Body of pancreas (tissue), 4 donors: ENCODE results near the gene MOSPD3. TPM values are rescaled to one million over a fixed set of nuclear protein-coding genes. Genes with fewer than 3 reads are reported as not detected.
A peak's percentile ranks its signal among the peaks of the same experiment; 100 is the strongest.

Source experiments
- ATAC-seq: fragments of 150-250 bp; one replicate; pipeline ENCODE4 v1.9.1; 2016
- DNase-seq, 4 donors: peaks; one replicate each; pipeline ENCODE4 v3.0.0-alpha.2; 2019
- H3K27ac ChIP-seq, 4 donors: fragments of 200-600 bp; sonication (generic); 1 replicate in 3 of 4; 2 replicates in 1 of 4; pipeline versions ENCODE4 v1.5.1 to v1.6.1; 2016 to 2019; ENCODE audit warnings: mild to moderate bottlenecking in 1 of 4, mixed read lengths in 1 of 4, moderate library complexity in 1 of 4
- H3K27me3 ChIP-seq, 2 donors: fragments of 200-600 bp; sonication (generic); one replicate each; pipeline ENCODE4 v1.6.0; 2016; ENCODE audit warnings: mild to moderate bottlenecking in 1 of 2
- H3K36me3 ChIP-seq, 2 donors: fragments of 200-600 bp; sonication (generic); replicated peaks in 1 of 2; 2 replicates each; pipeline ENCODE4 v1.5.1; 2016; ENCODE audit warnings: low read depth in 2 of 2; ENCODE audit not compliant: insufficient read depth in 1 of 2
- H3K4me1 ChIP-seq: fragments of 200-600 bp; sonication (generic); one replicate; pipeline ENCODE4 v1.6.0; 2016
- H3K4me3 ChIP-seq, 2 donors: fragments of 200-600 bp; sonication (generic); 1 replicate in 1 of 2; 2 replicates in 1 of 2; pipeline ENCODE4 v1.5.1; 2016 to 2019
- H3K9me3 ChIP-seq, 3 donors: fragments of 200-600 bp; sonication (generic); 1 replicate in 2 of 3; 2 replicates in 1 of 3; pipeline ENCODE4 v1.5.1; 2016
- POLR2A ChIP-seq, 3 donors: fragments of 450-650 bp; IDR thresholded peaks; one replicate each; pipeline ENCODE4 v1.6.1; 2016; ENCODE audit warnings: antibody characterized with exemption in 3 of 3, mild to moderate bottlenecking in 2 of 3
- WGBS, 2 donors: methylation state at CpG; one replicate each; pipeline ENCODE4 v1.1.5; 2017; 5-methylcytosine and 5-hydroxymethylcytosine counted together
- intact Hi-C: fragments of 100-400 bp; cut with DNase I; formaldehyde crosslinking; loops from one replicate; pipeline ENCODE4 v1.15.1; 2023
- total RNA-seq, 2 donors: library from RNA; depleted of rRNA; stranded (reverse); fragments of >200 nt; gene quantifications; one replicate each; pipeline ENCODE4 v1.1.0, GENCODE V29; 2016
- TF ChIP-seq, protein P1 (sequence below), 7 experiments: fragments of 450-650 bp in 4 of 7; fragments of 200-600 bp in 3 of 7; sonication (generic) in 3 of 7; IDR thresholded peaks; one replicate each; pipeline ENCODE4 v1.5.1; 2016 to 2019; ENCODE audit warnings: antibody characterized with exemption in 7 of 7

Gene MOSPD3
- total RNA-seq, 2 donors from 2014 or later = 6.9 to 8.6 TPM

DNA sequence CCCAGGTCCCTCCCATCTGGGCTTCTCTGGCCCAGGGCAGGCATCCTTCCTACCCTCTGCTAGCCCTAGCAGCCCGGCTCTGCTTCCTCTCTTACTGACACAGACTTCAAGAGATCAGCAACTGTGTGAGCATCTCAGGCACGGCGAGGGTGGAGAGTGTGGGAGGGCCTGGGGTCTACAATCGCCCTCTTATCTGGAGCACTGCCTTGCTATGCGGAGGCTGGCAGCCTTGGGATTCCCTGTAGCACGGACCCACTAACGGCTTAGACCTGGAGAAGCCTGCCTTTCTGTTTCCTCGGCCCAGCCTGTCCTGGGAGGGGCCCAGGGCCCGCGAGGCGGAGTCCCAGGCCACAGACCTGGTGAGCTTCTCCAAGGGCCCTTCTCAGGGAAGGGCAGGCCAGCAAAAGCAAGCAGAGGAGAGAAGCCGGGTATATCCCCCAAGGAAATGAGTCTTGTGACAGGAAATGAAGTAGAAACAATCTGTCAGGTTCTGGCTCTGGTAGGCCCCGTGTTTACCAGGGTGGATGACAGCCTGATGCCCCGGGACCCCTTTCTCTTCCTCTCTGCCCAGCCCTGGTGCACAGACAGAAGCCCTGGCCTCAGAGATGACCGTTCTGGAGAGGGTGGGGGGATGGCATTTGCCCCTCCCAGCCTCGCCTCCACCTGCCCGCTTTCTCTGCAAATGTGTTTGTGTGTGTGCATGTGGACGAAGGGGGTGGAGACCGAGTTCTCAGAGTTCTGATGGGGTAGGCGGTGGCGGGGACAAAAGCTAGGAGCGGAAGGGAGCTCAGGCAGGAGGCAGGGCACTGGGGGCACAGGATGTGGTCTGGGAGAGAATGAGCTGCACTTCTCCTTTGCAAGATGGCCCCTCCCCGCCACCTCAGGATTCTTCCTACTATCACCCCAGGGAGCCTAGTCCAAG is 28.9 kb upstream of the MOSPD3 start:
- WGBS, 2 donors = 27 to 43% methylated on average over 19 to 23 of the region's 23 CpGs
- no peaks in the 10 kb centered on the region for H3K9me3 ChIP-seq
- H3K4me1 ChIP-seq = peaks cover 48% of the 10 kb centered on the region
- DNase-seq = peak in 3 of 4 donors; percentile 39 to 73 (median 47)
- intact Hi-C loops = no loop called here
- no peaks in the 10 kb centered on the region for H3K27me3 ChIP-seq
- H3K27ac ChIP-seq = peak overlapping the region; percentile 56 to 100 (median 98)
- no peak for ATAC-seq
- TF ChIP-seq POLR2A (IDR thresholded peaks at IDR 0.05) = no peak
- peaks cover 9 to 10% of the 10 kb centered on the region in 2 donors for H3K36me3 ChIP-seq
- H3K4me3 ChIP-seq = no peak overlapping the region

DNA sequence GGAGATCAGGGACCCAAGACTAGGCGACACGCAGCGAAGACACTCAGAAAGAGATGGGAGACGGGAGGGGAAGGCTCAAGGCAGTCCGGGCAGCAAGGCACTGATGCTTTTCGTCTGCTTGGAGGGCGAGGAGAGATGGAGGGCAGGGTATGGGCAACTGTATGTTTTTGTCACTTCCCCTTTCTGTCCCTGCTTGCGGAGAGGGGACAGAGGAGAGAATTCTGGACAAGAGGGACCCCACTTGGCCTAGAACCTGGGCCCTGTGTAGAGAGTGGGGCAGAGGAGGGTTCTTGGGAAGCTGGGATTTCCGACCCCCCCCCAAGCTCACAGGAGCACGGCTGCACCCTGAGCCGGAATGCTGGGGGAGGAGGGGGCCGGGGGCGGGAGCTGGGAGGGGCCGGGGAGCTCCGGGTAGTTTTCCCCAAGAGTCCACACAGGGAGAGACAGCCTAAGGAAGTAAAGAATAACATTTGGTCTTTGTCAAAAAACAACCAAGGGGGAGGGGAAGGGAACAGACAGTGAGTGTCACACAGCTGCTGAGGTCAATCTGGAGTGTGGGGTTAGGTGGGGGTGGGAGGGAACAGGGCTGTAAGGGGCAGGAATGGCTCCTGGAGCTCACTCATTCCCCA is 28.2 kb upstream of the MOSPD3 start:
- DNase-seq (no peak), ATAC-seq (no peak)
- Histone ChIP-seq H3K27ac (peak overlapping the region; percentile 98 to 100 (median 99)), H3K36me3 (peaks cover 6 to 8% of the 10 kb centered on the region in 2 donors), H3K4me3 (peak overlapping the region in 1 of 2 donors; percentile 84), H3K27me3 (no peaks in the 10 kb centered on the region), H3K4me1 (peaks cover 48% of the 10 kb centered on the region), H3K9me3 (no peaks in the 10 kb centered on the region)
- intact Hi-C loops = no loop called here
- WGBS, 2 donors = 36 to 42% methylated on average over 14 of the region's 15 CpGs
- TF ChIP-seq POLR2A (IDR thresholded peaks at IDR 0.05) = no peak
- TF ChIP-seq, protein P1, sequence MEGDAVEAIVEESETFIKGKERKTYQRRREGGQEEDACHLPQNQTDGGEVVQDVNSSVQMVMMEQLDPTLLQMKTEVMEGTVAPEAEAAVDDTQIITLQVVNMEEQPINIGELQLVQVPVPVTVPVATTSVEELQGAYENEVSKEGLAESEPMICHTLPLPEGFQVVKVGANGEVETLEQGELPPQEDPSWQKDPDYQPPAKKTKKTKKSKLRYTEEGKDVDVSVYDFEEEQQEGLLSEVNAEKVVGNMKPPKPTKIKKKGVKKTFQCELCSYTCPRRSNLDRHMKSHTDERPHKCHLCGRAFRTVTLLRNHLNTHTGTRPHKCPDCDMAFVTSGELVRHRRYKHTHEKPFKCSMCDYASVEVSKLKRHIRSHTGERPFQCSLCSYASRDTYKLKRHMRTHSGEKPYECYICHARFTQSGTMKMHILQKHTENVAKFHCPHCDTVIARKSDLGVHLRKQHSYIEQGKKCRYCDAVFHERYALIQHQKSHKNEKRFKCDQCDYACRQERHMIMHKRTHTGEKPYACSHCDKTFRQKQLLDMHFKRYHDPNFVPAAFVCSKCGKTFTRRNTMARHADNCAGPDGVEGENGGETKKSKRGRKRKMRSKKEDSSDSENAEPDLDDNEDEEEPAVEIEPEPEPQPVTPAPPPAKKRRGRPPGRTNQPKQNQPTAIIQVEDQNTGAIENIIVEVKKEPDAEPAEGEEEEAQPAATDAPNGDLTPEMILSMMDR (IDR thresholded peaks at IDR 0.05) = no peak

DNA sequence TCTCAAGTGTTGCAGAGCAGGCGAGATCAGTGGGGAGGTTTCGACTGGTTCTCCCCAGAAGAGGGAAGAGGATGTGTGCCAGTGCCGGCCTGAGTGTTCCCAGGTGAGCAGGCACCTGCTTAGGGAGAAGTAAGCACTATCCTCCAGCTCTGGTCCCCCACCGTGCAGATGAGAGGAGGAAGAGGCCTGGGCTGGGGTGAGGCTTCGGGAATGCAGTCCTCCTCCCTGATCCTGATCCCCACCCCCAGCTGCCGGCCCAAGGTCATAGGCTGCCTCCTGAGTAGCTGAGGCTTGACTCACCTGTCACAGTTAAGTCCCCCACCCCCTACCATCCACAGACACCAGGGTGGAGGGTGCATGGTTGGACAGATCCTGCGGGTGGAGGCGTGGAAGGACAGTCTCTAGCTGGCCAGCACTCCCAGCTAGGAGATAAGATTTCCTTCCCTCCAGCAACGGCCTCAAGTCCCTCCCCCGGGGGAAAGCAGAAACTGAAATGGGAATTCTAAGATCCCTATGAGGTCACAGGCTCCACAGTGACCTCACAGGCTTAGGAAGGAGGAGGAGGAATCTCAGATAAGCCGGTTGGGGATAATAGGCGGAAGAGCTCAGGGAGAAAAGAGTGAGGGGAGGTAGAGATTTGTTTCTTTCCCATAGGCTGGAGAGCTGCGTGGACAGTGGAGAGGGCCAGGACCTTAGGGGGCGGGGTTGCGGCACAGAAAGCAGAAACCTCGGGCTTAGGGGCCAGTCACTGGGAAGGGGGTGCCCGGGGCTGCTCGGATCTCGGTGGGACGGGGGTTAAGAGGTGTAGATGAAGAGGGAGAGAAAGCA is 27.4 kb upstream of the MOSPD3 start:
- ATAC-seq (no peak), DNase-seq (peak; percentile 67 to 79 (median 74))
- Histone ChIP-seq H3K27ac (peak overlapping the region; percentile 98 to 100 (median 99)), H3K36me3 (peaks cover 2 to 4% of the 10 kb centered on the region in 2 donors), H3K9me3 (no peaks in the 10 kb centered on the region), H3K27me3 (no peaks in the 10 kb centered on the region), H3K4me3 (peak overlapping the region; percentile 38 to 84), H3K4me1 (peaks cover 48% of the 10 kb centered on the region)
- TF ChIP-seq, protein P1 (IDR thresholded peaks at IDR 0.05) = no peak
- TF ChIP-seq POLR2A (IDR thresholded peaks at IDR 0.05) = peak in 1 of 3 donors; percentile 18
- intact Hi-C loops = no loop called here
- 0 to 3% methylated on average over 17 to 20 of the region's 20 CpGs for WGBS, 2 donors

DNA sequence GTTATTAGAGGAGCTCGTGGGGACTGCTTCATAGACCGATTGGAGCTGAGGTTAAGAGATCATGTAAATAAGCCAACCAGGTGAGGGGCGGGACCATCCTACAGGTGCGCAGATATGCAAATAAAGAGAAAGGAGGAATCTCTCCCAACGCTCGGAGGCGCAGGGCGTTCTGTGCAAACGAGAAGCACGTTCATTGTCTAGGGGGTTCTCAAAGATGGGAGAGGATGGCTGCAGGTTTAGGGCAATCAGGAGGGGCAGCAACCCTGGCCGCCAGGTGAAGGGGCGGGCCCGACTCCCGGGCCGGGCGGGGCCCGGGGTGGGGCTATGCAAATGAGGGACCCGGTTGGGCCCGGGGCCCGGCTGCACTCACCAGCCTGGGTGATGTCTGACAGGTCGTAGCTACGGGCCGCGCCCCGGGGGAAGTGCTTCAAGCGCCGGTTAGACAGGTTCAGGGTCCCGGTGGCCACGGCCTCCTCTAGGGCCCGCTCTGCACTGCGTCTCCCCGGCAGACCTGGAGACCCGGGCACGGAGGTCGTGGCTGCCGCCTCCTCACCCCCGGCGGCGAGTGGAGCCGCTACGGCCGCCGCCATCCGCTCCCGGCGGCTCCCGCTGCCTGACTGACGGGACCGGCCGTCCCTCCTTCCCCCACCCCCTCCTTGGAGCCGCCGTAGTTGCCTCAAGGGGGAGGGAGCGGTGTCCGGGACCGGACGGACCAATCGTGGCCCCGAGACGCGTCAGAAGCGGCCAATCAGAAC is 26.7 kb upstream of the MOSPD3 start, which contains the start of gene LRCH4:
Gene LRCH4, minus strand, starts transcription at position 619 of the 755 bp plus-strand sequence. Its CDS starts 29 bp downstream, at position 590.
- Histone ChIP-seq H3K27me3 (no peaks in the 10 kb centered on the region), H3K4me3 (peak within 1 kb of the TSS; percentile 38 to 84), H3K36me3 (peaks cover 0 to 4% of the 10 kb centered on the region in 2 donors), H3K9me3 (no peaks in the 10 kb centered on the region), H3K27ac (peak within 1 kb of the TSS; percentile 98 to 100 (median 99)), H3K4me1 (peaks cover 48% of the 10 kb centered on the region)
- peak; percentile 28 for ATAC-seq
- peak; percentile 98 to 99 (median 98) for TF ChIP-seq POLR2A (IDR thresholded peaks at IDR 0.05)
- TF ChIP-seq, protein P1 (IDR thresholded peaks at IDR 0.05) = peak in 3 of 7 experiments; percentile 2 to 14 (median 12)
- peak; percentile 70 to 86 (median 78) for DNase-seq
- intact Hi-C loops = no loop called here
- 0 to 1% methylated on average over 9 to 50 of the region's 61 CpGs for WGBS, 2 donors
